ENCODE data around the gene ACAD9.
A peak's percentile ranks its signal among the peaks of the same experiment; 100 is the strongest.
"Not testable (repeated sequence)": the region's sequence is repeated elsewhere in the genome, so short reads cannot be mapped to it uniquely, and the experiment has no call there.

The ACAD9 gene

GRCh38 chr3:128895843-128896697, 16.6 kb downstream of the ACAD9 start:
- no peak for DNase-seq (ENCODE audit: low read depth in 2 of 2)

GRCh38 chr3:128902426-128902825, 23.0 kb downstream of the ACAD9 start:
- no peak for DNase-seq (ENCODE audit: low read depth in 2 of 2)

GRCh38 chr3:128903501-128903900, 24.1 kb downstream of the ACAD9 start:
- no peak for DNase-seq (ENCODE audit: low read depth in 2 of 2)

GRCh38 chr3:128906031-128906803, 26.8 kb downstream of the ACAD9 start:
- DNase-seq (ENCODE audit: low read depth in 2 of 2) = no peak

GRCh38 chr3:128906804-128907525, 27.5 kb downstream of the ACAD9 start:
- no peak for DNase-seq (ENCODE audit: low read depth in 2 of 2)

- no peak for DNase-seq (ENCODE audit: low read depth in 2 of 2)
Measured at GRCh38 chr3:128907706-128908445, 28.5 kb downstream of the ACAD9 start.

GRCh38 chr3:128908951-128909350, 29.5 kb downstream of the ACAD9 start:
- no peak for DNase-seq (ENCODE audit: low read depth in 2 of 2)

GRCh38 chr3:128910006-128910405, 30.6 kb downstream of the ACAD9 start:
- no peak for DNase-seq (ENCODE audit: low read depth in 2 of 2)

- DNase-seq (ENCODE audit: low read depth in 2 of 2) = no peak
Measured at GRCh38 chr3:128911911-128912310, 32.5 kb downstream of the ACAD9 start.

GRCh38 chr3:128914966-128915645, 35.7 kb downstream of the ACAD9 start:
- no peak for DNase-seq (ENCODE audit: low read depth in 2 of 2)

GRCh38 chr3:128917291-128917690, 37.9 kb downstream of the ACAD9 start:
- no peak for DNase-seq (ENCODE audit: low read depth in 2 of 2)

- DNase-seq (ENCODE audit: low read depth in 2 of 2) = no peak
Measured at GRCh38 chr3:128919988-128920387, 40.6 kb downstream of the ACAD9 start.

GRCh38 chr3:128922804-128923459, 43.5 kb downstream of the ACAD9 start:
- peak; percentile 4 to 36 for DNase-seq (ENCODE audit: low read depth in 2 of 2)

GRCh38 chr3:128923576-128923975, 44.2 kb downstream of the ACAD9 start:
- DNase-seq (ENCODE audit: low read depth in 2 of 2) = no peak

- not testable (repeated sequence) for DNase-seq (ENCODE audit: low read depth in 2 of 2)
Measured at GRCh38 chr3:128923986-128924385, 44.6 kb downstream of the ACAD9 start.

- DNase-seq (ENCODE audit: low read depth in 2 of 2) = no peak
Measured at GRCh38 chr3:128929364-128929763, 49.9 kb downstream of the ACAD9 start.

GRCh38 chr3:128931046-128931445, 51.6 kb downstream of the ACAD9 start:
- DNase-seq (ENCODE audit: low read depth in 2 of 2) = no peak

- DNase-seq (ENCODE audit: low read depth in 2 of 2) = no peak
Measured at GRCh38 chr3:128932516-128933212, 53.2 kb downstream of the ACAD9 start.

GRCh38 chr3:128933213-128933921, 53.9 kb downstream of the ACAD9 start:
- DNase-seq (ENCODE audit: low read depth in 2 of 2) = no peak

Measured in stimulated activated CD8-positive, alpha-beta memory T cell treated with anti-CD3 and anti-CD28 coated beads, Interleukin-2, amount 100 ng/mL, for 48 hours (primary cell).